Hepatocyte (in vitro differentiated cells): ENCODE measurements around the gene BLOC1S5. TPM values are rescaled to one million over a fixed set of nuclear protein-coding genes. Genes with fewer than 3 reads are reported as not detected.

Experiments
- DNase-seq: peaks from one replicate; pipeline ENCODE4 v3.0.0-alpha.2; 2016; ENCODE audit warnings: low spot score
- H2AFZ ChIP-seq: fragments of 200-600 bp; sonication (generic); 2 replicates; pipeline ENCODE4 v1.6.0; 2016; ENCODE audit warnings: antibody characterized with exemption, mild to moderate bottlenecking
- H3K27ac ChIP-seq: fragments of 200-600 bp; sonication (generic); 2 replicates; pipeline ENCODE4 v1.5.1; 2016; ENCODE audit warnings: mild to moderate bottlenecking
- H3K27me3 ChIP-seq: fragments of 200-600 bp; sonication (generic); 2 replicates; pipeline ENCODE4 v1.6.1; 2016
- H3K36me3 ChIP-seq: fragments of 200-600 bp; sonication (generic); replicated peaks from 2 replicates; pipeline ENCODE4 v1.5.1; 2016; ENCODE audit warnings: low read depth; ENCODE audit not compliant: insufficient read depth
- H3K4me1 ChIP-seq: fragments of 200-600 bp; sonication (generic); 2 replicates; pipeline ENCODE4 v1.5.1; 2016; ENCODE audit warnings: mild to moderate bottlenecking, moderate library complexity; ENCODE audit not compliant: insufficient read depth
- H3K4me2 ChIP-seq: fragments of 200-600 bp; sonication (generic); 2 replicates; pipeline ENCODE4 v1.6.0; 2016
- H3K4me3 ChIP-seq: fragments of 200-600 bp; sonication (generic); 2 replicates; pipeline ENCODE4 v1.5.1; 2016; ENCODE audit warnings: mild to moderate bottlenecking
- H3K79me2 ChIP-seq: fragments of 200-600 bp; sonication (generic); 2 replicates; pipeline ENCODE4 v1.6.0; 2017; ENCODE audit warnings: mild to moderate bottlenecking
- H3K9me2 ChIP-seq: fragments of 200-600 bp; sonication (generic); replicated peaks from 2 replicates; pipeline ENCODE4 v1.6.0; 2017; ENCODE audit warnings: mild to moderate bottlenecking; ENCODE audit not compliant: insufficient read depth
- H3K9me3 ChIP-seq: fragments of 200-600 bp; sonication (generic); 2 replicates; pipeline ENCODE4 v1.5.1; 2016; ENCODE audit warnings: low read depth, mild to moderate bottlenecking
- H4K20me1 ChIP-seq: fragments of 200-600 bp; sonication (generic); 2 replicates; pipeline ENCODE4 v1.6.0; 2016; ENCODE audit warnings: mild to moderate bottlenecking; ENCODE audit not compliant: insufficient read depth, poor library complexity, severe bottlenecking
- CTCF ChIP-seq: fragments of 200-600 bp; sonication (generic); IDR thresholded peaks from 2 replicates; pipeline ENCODE4 v1.5.1; 2016; ENCODE audit warnings: antibody characterized with exemption, mild to moderate bottlenecking; ENCODE audit not compliant: poor library complexity
- EZH2 ChIP-seq: fragments of 200-600 bp; sonication (generic); IDR thresholded peaks from 2 replicates; pipeline ENCODE4 v1.6.1; 2016; ENCODE audit warnings: antibody characterized with exemption, mild to moderate bottlenecking, borderline replicate concordance
- EZH2phosphoT487 ChIP-seq: fragments of 200-600 bp; sonication (generic); IDR thresholded peaks from one replicate; pipeline ENCODE4 v1.6.1; 2018; ENCODE audit warnings: antibody characterized with exemption, mild to moderate bottlenecking, low read depth, moderate library complexity; ENCODE audit not compliant: unreplicated experiment, severe bottlenecking
- WGBS: methylation state at CpG from one replicate; pipeline ENCODE4 v1.1.6; 2016; ENCODE audit warnings: low lambda C conversion rate; ENCODE audit errors: missing lambda C conversion rate; 5-methylcytosine and 5-hydroxymethylcytosine counted together
- polyA plus RNA-seq: library from polyadenylated mRNA; unstranded; fragments of >200 nt; fragmentation: Nextera tagmentation; extraction: Ambion mirVana; gene quantifications from 2 replicates; pipeline ENCODE4 v1.2.1, GENCODE V29; 2016
- total RNA-seq: library from RNA; depleted of rRNA; stranded (reverse); fragments of >200 nt; gene quantifications from 2 replicates; pipeline ENCODE4 v1.2.3, GENCODE V29; 2014

Gene BLOC1S5
- total and polyA plus RNA-seq, 2 experiments from 2014 or later = 9.9 to 17.6 TPM

GRCh38 chr6:8064638-8065518 is 689 bp upstream of the BLOC1S5 start:
- Histone ChIP-seq H4K20me1 (no peaks in the 10 kb centered on the region), H3K4me3 (no peak overlapping the region), H3K36me3 (no peaks in the 10 kb centered on the region), H3K27ac (peak overlapping the region; percentile 86), H3K4me2 (peak overlapping the region; percentile 68), H3K9me2 (no peaks in the 10 kb centered on the region), H3K79me2 (peaks cover 13% of the 10 kb centered on the region), H2AFZ (peak overlapping the region; percentile 54), H3K27me3 (no peaks in the 10 kb centered on the region), H3K9me3 (no peaks in the 10 kb centered on the region), H3K4me1 (peaks cover 17% of the 10 kb centered on the region)
- peak; percentile 40 for DNase-seq
- WGBS = 79% methylated on average over 7 of the region's 7 CpGs
- TF ChIP-seq EZH2phosphoT487 (no peak), CTCF (peak; percentile 13)

GRCh38 chr6:8061736-8062135 is 2.5 kb downstream of the BLOC1S5 start:
- Histone ChIP-seq H2AFZ (no peak overlapping the region), H3K79me2 (peaks cover 13% of the 10 kb centered on the region), H3K27ac (no peak overlapping the region), H3K9me3 (no peaks in the 10 kb centered on the region), H3K4me2 (no peak overlapping the region), H3K9me2 (no peaks in the 10 kb centered on the region), H3K4me1 (peaks cover 17% of the 10 kb centered on the region), H3K36me3 (no peaks in the 10 kb centered on the region), H4K20me1 (no peaks in the 10 kb centered on the region), H3K27me3 (no peaks in the 10 kb centered on the region), H3K4me3 (no peak overlapping the region)
- DNase-seq = no peak
- TF ChIP-seq EZH2 = no peak
- no peak for TF ChIP-seq CTCF
- no peak for TF ChIP-seq EZH2phosphoT487
- 91% methylated on average over 4 of the region's 4 CpGs for WGBS

GRCh38 chr6:8060346-8060745 is 3.8 kb downstream of the BLOC1S5 start:
- WGBS = 65% methylated on average over 3 of the region's 3 CpGs
- DNase-seq = no peak
- TF ChIP-seq EZH2phosphoT487 (no peak), CTCF (no peak), EZH2 (no peak)
- Histone ChIP-seq H3K27ac (no peak overlapping the region), H3K27me3 (no peaks in the 10 kb centered on the region), H3K4me1 (peaks cover 11% of the 10 kb centered on the region), H3K79me2 (peaks cover 13% of the 10 kb centered on the region), H3K4me3 (no peak overlapping the region), H3K9me3 (no peaks in the 10 kb centered on the region), H4K20me1 (no peaks in the 10 kb centered on the region), H3K4me2 (no peak overlapping the region), H2AFZ (no peak overlapping the region), H3K36me3 (no peaks in the 10 kb centered on the region), H3K9me2 (no peaks in the 10 kb centered on the region)
